Embryonic facial prominence (tissue), 1 donor: ENCODE results near the gene F11.
"Not testable (repeated sequence)": the region's sequence is repeated elsewhere in the genome, so short reads cannot be mapped to it uniquely, and the experiment has no call there.

ENCODE experiments used
- DNase-seq: peaks from one replicate; pipeline ENCODE4 v3.0.0-alpha.2; 2016; ENCODE audit errors: extremely low spot score

Gene F11

DNA sequence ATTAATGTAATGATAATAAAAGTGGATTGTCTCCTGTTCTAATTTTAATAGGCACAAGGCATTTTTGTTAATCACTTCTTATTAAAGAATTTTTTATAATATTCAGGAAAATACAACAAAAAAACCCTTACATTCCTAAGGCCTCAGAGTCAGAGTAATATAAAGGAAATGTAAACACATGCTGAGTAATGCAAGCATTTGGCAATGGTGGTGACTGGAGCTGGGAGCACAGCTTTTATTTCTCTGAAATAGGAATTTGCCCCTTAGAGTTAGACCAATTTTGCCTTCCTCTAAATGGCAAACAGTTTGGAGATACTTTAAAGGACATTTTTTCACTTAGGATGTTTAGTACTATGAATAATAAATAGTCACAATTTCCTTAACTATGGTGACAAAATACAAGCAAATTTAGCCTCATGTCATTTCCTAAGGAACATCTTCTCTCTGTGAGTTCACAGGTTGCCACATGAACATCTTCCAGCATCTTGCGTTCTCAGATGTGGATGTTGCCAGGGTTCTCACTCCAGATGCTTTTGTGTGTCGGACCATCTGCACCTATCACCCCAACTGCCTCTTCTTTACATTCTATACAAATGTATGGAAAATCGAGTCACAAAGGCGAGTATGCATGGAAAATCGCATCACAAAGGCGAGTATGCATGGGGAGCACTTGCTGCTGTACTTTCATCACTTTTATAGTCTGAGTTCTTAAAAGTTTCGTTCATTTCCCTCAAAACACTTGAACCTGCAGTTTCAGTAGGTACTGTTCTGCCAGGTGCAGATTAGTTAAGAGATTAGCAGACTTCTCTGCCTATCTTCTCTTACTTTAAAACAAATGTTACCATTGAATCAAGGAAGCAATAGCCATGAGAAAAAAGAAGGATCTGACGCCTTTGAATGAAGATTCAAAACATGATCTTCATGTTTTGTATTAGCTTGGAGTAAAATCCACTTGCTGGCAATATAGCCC is 15.9 kb upstream of the F11 start:
- DNase-seq: no peak

DNA sequence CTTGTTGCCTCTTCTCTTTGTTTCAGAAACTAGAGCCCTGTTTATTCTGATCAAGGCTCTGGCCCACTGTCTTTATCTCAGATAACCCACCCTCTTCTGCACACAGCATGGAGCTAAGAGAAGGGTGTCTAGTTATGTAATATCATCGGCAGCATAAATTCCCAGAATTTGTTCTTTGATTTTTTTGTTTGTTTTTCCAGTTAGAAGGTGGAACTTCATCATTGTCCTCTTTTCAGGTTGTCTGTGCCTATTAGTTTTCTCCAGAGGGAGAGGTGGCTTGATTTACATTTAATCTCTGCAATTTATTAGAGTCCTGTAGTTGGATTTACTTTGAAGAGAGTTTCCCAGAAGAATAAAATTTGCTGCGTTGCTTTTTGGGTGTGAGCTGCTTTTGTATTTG is 15.2 kb upstream of the F11 start:
- no peak for DNase-seq

DNA sequence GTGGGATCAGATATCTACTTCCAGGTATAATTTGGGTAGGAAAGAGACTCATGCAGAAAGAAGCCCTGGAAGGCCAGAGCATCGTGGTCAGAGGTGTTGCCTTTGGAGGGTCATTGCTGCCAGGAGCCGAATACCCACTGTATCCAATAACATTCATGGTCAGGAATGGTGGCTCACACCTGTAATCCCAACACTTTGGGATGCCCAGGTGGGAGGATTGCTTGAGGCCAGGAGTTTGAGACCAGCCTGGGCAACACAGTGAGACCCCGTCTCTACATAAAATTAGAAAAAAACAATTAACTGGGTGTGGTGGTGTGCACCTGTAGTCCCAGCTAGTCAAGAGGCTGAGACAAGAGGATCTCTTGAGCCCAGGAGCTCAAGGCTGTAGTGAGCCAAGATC is 10.9 kb upstream of the F11 start:
- DNase-seq: no peak

DNA sequence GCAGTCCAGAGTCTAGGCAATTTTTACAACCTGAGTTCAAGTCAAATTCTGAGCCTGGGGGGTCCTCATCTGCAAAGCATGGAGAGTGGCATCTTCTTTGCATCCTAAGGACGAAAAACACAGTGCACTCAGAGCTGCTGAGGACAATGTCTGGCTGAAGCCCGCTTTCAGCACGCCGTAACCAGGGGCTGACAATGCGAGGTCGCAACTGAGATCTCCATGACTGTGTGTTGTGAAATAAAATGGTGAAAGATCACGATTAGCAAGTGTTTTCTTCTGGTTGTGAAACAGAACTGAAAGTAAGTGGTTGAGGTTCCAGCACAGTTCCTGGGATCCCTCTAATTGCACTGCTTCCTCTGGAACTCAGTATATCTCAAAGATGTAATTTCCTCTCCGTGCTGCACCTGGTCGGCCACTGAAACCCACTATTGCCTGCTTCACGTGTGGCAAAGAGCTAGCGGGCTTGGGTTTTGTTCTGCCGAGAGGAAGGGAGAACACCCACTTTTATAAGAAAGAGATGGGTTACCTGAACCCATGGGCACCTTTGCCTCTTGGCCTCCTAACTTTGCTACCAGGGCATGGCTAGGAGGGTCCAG is 7.7 kb upstream of the F11 start:
- no peak for DNase-seq

DNA sequence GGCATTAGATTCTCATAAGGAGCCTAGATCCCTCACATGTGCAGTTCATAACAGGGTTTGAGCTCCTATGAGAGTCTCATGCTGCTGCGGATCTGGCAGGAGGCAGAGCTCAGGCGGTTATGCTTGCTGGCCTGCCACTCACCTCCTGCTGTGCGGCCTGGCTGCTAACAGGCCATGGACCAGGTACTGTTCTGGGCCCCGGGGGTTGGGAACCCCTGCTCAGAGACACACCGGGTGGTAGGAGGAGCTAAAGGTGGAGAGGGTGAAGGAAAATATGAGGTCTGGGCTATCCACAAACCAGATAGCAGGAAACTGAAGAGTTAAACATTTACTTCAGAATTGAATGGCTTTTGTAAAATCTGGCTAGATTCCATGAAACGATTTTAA is 5.9 kb upstream of the F11 start:
- DNase-seq: no peak

DNA sequence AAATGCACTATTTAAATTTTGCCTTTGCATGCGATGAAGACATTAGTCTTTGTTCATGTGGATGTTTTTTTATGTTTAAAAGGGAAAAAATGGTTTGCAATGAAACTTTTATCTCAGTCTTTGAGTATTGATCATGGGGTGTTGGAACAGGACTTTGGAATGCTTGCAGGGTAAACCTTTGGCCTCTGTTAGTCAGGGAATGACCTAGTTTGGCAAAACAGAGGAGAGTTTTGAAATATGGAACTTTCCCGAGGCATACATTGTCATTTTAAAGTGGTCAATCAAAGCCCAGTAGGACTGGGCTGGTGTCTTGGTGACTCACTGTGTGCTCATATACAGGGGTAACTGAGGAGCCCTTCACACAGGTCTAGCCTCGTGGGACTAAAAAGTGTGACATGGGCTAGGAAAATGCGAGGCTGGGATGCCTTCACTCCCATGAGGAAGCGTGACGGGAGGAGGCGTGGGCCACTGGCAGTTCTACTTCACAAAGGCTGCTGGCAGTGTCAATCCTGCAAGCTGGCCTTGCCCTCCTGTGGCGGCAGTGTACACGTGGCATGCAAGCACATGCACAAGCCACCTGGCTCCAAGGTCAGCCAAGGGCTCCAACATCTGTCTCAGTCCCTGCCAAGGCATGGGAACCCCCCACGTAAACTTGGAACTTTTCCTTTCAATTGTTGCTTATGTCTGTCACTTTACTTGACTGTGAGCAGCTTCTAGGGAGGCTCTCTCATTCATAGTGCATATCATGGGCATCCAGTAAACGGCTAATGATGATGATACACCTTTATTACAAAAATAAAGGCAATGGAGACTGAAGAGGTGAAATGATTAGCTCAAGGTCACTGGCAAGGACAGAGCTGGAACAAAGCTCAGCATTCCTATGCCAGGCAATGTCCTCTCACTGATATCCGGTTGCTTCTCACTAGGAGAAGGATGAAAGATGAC is 5.2 kb upstream of the F11 start:
- no peak for DNase-seq

DNA sequence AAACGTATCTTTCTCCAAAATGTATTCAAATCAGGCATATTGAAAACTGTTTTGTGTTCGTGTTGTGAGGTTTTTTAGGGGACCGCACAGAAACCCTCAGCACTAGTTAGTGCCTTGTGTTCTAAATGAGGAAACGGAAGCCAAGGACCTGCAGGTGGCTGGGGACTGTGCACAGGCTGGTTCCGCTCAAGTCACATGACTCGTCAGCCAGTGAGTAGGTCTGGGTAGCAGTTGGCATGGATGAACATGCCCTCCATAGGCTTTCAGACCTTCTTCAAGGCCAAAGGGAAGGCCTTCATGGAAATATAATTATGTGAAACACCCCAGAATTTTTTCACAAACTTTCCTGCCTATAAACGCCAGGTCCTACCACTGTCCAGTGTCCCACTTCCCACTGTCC is 1.3 kb upstream of the F11 start:
- no peak for DNase-seq

DNA sequence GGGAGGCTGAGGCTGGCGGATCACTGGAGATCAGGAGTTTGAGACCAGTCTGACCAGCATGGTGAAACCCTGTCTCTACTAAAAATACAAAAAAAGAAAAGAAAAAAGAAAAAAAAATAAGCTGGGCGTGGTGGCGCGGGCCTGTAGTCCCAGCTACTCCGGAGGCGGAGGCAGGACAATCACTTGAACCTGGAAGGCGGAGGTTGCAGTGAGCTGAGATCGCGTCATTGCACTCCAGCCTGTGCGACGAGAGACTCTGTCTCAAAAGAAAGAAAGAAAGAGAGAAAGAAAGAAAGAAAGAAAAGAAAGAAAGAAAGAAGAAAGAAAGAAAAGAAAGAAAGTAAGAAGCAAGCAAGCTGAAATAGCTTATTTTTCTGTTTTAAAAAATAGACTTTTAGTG is 739 bp upstream of the F11 start:
- DNase-seq: not testable (repeated sequence)

DNA sequence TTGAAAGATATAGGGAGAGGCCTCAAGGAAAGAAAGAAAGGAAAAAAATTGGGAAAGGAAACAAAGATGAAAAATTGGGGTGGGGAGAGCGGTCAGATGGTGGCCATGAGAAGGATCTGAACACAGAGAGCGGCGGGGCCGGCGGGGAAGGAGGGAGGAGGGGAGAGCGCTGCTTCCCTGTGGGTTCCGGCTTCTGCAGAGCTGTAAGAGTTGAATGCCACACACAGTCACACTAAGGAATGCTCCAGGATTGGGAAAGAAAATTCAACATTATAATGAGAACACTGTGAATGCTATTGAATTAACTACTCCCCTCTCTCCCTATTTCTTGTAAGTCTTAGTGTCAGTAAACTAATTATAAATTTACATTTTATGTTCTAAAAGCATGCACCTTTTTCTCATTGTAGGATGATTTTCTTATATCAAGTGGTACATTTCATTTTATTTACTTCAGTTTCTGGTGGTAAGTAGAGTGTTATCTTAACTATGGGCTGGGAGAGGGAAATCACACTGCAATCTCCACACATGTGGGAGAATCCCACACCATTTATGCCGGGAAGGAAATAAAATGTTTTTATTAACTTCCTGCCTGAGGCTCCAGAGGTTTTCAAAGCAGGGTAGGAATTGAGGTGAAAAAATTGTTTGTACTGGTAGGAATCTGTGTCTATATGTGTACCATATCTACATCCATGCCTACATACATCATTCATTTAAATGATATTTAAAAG is 904 bp downstream of the F11 start:
- no peak for DNase-seq

DNA sequence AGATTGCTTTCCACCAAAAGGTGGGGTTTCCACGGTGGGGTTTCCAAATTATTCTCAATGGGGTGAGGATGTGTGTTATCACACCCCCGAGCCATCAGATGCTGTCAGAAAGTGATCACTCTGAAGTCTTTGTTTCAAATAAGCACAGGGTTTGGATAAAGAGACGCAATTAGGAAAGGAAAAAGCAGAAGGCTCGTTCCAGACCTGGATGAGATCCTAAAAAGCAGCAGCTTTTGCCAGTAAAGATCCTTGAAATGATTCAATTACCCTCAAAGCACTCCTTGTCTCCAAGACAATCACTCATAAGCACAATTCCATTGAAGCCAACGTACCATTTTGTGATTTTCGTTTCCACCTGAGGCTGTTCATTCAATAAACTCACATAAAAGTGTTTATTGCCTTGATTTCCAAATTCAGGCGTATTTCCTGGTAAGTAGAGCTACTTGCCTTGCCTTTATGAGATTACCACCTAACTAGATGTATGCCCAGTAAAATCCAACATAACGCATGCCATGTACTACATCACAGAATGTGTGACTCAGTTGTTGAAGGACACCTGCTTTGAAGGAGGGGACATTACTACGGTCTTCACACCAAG is 5.2 kb downstream of the F11 start:
- no peak for DNase-seq

DNA sequence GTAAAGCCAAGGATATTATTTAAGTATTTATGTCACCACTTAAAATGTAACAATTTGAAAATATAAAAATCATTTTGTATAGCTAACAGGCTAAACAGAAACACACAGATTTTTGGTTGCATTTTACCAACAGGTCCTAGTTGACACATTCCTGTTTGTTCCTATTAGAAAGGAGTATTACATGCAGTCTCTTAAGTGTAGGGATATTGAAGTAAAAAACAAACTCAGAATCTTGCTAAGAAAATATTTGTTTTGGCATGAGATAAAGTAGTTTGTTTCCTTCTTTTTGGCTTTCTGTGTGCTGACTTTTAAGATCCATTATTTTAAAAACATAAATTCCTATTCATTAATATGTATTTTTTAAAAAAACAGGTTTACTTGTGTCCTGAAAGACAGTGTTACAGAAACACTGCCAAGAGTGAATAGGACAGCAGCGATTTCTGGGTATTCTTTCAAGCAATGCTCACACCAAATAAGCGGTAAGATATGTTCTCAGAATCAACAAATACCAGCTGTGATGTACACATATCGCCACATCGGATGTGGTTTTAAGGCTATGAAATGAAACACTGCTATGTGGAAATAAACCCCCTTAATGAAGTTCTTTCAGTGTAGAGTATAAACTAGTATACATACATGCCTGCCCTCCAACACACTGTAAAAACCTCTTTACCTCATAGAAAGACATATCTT is 6.9 kb downstream of the F11 start:
- DNase-seq: no peak

DNA sequence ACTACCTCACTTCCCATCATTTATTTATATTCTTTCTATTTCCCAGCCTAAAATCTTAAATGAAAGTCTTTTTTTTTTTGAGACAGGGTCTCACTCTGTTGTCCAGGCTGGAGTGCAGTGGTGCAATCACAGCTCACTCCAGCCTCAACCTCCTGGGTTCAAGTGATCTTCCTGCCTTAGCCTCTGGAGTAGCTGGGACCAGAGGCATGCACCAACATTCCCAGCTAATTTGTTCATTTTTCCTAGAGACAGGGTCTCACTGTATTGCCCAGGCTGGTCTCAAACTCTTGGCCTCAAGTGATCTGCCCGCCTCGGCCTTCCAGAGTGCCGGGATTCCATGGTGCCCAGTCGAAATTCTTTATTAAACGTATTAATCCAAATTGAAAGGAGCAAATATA is 7.4 kb downstream of the F11 start:
- DNase-seq: not testable (repeated sequence)

DNA sequence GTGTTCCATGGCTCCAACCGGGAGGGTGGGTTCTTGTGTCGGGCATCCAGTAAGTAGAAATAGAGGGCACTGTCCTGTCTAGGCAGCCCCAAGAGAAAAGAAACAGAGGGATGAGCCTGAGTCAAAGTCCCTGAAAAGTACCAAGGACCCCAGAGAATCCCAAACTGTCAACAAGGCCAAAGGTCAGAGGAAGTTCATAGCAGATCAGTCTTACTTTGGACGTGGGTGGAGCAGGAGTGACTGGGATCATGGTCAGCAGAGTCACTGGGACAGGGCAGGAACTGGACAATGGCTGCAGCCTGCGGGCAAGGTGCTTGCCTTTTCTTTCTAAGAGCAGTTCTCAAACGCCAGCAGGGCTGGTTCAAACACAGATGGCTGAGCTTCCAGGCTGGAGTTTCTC is 17.3 kb downstream of the F11 start:
- DNase-seq: no peak

DNA sequence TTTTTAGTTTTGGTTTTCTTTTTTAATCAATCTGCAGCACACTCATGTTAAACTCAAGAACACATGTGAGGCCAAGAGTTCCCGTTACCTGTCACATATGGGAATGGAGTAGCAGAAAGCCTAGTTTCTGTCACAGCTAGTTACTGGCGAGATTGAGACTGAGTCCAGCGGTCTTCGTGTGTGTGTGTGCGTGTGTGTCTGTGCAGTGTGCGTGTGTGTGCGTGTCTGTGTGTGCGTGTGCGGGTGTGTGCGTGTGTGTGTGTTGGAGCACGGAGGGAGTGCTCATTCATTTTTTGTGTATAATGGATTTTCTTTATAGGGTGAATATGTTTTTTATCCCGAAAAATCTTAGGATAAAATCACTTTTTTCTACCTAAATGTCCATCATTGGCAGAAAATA is 19.2 kb downstream of the F11 start:
- DNase-seq: no peak

DNA sequence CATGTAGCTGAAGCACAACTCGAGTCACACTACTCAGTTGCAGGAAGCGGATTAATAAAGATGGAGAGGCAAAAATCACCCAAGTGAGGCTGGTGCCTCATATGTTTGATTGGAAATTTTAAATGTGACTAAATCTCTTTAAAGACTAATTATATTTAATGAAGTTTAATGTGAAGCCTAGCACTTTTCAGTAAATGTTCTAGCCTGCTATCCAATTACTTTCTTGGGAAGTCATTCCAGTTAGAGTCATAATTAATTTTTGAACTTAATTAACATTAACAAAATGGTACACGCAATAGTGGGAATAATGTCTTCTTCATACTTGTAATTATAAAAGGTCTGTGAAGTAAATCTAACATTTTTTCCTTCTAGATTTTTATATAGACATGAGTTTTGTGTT is 20.6 kb downstream of the F11 start:
- no peak for DNase-seq

DNA sequence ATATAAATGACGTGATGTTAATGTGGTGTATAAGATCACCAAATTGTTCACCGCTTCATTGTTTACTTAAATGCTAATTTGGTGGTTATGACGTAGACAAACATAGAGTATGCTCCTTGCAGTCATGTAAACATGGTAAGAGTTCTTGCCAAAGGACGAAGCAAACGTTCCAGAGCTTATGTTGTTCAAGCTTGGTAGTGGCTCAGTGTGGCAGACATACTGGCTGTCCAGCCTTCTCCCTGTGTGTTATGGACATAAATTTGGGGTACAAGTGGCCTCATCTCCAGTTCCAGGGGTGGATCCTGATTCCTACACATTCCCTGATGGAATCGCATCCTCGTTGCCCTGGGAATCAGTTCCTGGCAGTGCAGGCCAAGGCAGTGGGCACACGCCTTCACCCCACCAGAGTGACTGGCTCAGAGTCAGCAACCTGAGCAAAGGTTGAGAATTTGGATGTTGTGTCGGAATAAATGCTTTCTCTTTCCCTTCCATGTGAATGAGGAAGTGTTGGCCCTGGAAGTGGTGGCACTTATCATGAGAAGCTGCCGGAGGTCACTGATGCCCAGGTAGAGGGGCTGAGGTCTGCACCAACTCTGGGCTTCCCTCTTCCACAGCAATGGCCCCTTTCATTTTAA is 25.4 kb downstream of the F11 start:
- DNase-seq: no peak

DNA sequence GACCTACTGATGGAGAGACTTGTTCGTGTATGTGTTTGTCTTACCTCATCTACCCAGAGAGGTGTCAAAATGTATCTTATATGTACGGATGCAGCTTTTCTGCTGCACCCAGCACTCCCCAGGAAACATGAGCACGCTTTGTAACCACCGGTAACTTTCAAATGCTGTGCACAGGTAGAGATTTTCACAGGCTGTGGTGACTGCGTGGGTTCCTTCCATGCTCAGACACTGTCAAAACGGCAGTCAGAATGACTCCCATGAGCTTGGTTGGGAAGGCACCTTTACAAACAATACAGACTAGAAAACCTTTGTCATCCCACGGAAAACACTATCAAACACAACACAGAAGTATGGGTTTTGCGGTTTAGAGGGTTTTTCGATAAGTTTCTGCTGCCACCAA is 28.2 kb downstream of the F11 start:
- DNase-seq: no peak

DNA sequence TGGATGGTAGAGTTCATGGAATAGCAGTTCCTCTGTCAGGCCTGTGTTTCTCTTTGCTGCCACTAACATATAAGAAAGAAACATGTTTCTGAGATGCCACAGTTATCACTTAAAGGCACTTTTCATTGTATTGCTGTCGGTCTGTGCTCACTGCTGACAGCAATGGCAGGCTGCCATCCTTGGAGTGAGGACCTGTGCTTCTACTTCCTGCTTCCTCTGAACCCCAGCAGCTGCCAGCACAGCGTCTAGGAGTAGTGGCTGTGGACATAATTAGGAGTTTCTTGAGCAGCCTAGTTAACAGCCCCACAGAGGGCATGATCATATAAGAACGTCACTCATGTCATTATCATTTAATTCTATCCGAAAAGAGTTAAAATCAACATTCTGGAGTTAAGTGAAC is 30.5 kb downstream of the F11 start:
- no peak for DNase-seq

DNA sequence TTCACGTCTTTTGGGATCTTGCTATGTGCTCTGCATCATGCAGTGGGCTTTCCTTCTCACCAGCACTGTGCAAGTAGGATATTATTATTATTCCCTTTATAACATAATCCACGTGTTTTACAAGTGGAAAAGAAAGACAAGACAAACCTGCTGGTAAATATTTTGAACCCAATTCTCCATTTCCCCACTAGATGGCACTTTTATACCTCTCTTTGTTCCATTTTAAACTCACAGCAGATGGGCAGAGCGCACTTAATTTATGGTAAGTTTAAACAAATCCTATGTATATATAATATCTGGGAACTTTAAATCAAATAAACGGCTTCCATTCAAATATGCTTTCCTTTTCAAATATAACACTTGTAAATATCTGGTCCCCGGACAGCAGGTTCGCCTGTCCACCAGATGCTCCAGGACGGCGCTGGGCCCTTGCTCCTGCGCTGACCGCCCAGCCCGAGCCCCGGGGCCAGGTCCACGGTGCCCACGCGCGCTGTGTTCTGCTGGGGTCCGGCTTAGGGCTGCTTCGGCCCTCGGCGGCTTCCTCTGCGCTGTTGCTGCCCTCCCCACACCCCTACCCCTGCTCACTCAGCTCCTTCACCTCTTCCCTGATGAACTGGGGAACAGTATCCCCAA is 31.1 kb downstream of the F11 start:
- peak; percentile 73 for DNase-seq
